CD8-positive, alpha-beta memory T cell (primary cell): ENCODE data around the gene MTMR12. TPM values are rescaled to one million over a fixed set of nuclear protein-coding genes. Genes with fewer than 3 reads are reported as not detected.
A peak's percentile ranks its signal among the peaks of the same experiment; 100 is the strongest.

Experiments used
- CTCF ChIA-PET: fragments of 350-600 bp; sonication (Branson Sonifier 250); formaldehyde crosslinking; loops from one replicate; lab custom pipeline; 2021; ENCODE audit warnings: antibody characterized with exemption; lab: Charles Lee
- POLR2A ChIA-PET: fragments of 350-600 bp; sonication (Branson Sonifier 250); formaldehyde crosslinking; loops from one replicate; lab custom pipeline; 2021; ENCODE audit warnings: antibody characterized with exemption; lab: Charles Lee
- DNase-seq, 5 donors: peaks; one replicate each; pipeline versions ENCODE4 v3.0.0 to v3.0.0-alpha.2; 2020 to 2022; ENCODE audit warnings: mixed read lengths in 1 of 5
- H3K27ac ChIP-seq: one replicate; pipeline ENCODE4 v1.7.0; 2013; ENCODE audit warnings: low read depth, mild to moderate bottlenecking, low read length, moderate library complexity
- H3K27me3 ChIP-seq: 2 replicates; pipeline ENCODE4 v1.7.0; 2013; ENCODE audit warnings: low read length, mild to moderate bottlenecking; ENCODE audit not compliant: insufficient read depth, poor library complexity, severe bottlenecking
- H3K36me3 ChIP-seq: 2 replicates; pipeline ENCODE4 v1.7.0; 2013; ENCODE audit warnings: mild to moderate bottlenecking, low read length, moderate library complexity; ENCODE audit not compliant: insufficient read depth
- H3K4me1 ChIP-seq: 2 replicates; pipeline ENCODE4 v1.7.0; 2013; ENCODE audit warnings: mild to moderate bottlenecking, low read length, moderate library complexity; ENCODE audit not compliant: insufficient read depth
- H3K4me3 ChIP-seq: 2 replicates; pipeline ENCODE4 v1.7.0; 2013; ENCODE audit warnings: mild to moderate bottlenecking, low read length
- H3K9me3 ChIP-seq: 2 replicates; pipeline ENCODE4 v1.7.0; 2013; ENCODE audit warnings: mild to moderate bottlenecking, low read length
- H3K27ac Mint-ChIP-seq, 8 donors: one replicate each; pipeline ENCODE4 v1.8.0; 2020 to 2021; ENCODE audit warnings: mixed read lengths in 8 of 8, mild to moderate bottlenecking in 6 of 8, inconsistent platforms in 3 of 8, moderate library complexity in 3 of 8
- H3K27me3 Mint-ChIP-seq, 2 donors: one replicate each; pipeline ENCODE4 v1.8.0; 2020 to 2021; ENCODE audit warnings: mixed read lengths in 2 of 2, mild to moderate bottlenecking in 1 of 2, moderate library complexity in 1 of 2
- H3K36me3 Mint-ChIP-seq, 3 donors: one replicate each; pipeline ENCODE4 v1.8.0; 2020 to 2021; ENCODE audit warnings: mixed read lengths in 3 of 3, inconsistent platforms in 1 of 3, mild to moderate bottlenecking in 1 of 3
- H3K4me1 Mint-ChIP-seq, 3 donors: one replicate each; pipeline ENCODE4 v1.8.0; 2020 to 2021; ENCODE audit warnings: mixed read lengths in 3 of 3, inconsistent platforms in 1 of 3, mild to moderate bottlenecking in 1 of 3
- H3K4me3 Mint-ChIP-seq, 7 donors: one replicate each; pipeline ENCODE4 v1.8.0; 2020 to 2021; ENCODE audit warnings: mixed read lengths in 7 of 7, mild to moderate bottlenecking in 6 of 7, moderate library complexity in 4 of 7, inconsistent platforms in 2 of 7
- H3K9me3 Mint-ChIP-seq, 5 donors: one replicate each; pipeline ENCODE4 v1.8.0; 2020 to 2022; ENCODE audit warnings: mixed read lengths in 5 of 5, mild to moderate bottlenecking in 3 of 5, moderate library complexity in 2 of 5, inconsistent platforms in 1 of 5
- polyA plus RNA-seq: library from polyadenylated mRNA; unstranded; fragments of 300-500 nt; fragmentation: Illumina TruSeq; gene quantifications from one replicate; pipeline ENCODE4 v1.2.3, GENCODE V29; 2021
- total RNA-seq, 2 experiments: library from RNA; stranded (reverse); gene quantifications; one replicate each; pipeline ENCODE4 v1.2.3, GENCODE V29; 2021

Gene MTMR12
- total and polyA plus RNA-seq, 3 experiments from 2014 or later = 20.4 to 27.4 (median 25.4) TPM

GRCh38 chr5:32251871-32252458 is 60.8 kb downstream of the MTMR12 start:
- Histone ChIP-seq H3K9me3 (no peaks in the 10 kb centered on the region), H3K27ac (no peak overlapping the region), H3K36me3 (peaks cover 67% of the 10 kb centered on the region), H3K4me3 (no peak overlapping the region), H3K27me3 (no peaks in the 10 kb centered on the region), H3K4me1 (no peaks in the 10 kb centered on the region)
- ChIA-PET POLR2A (no interaction called here), CTCF (no interaction called here)
- DNase-seq = no peak
- Mint-ChIP-seq H3K27ac (peak overlapping the region in 1 of 8 donors; percentile 8), H3K9me3 (no peaks in the 10 kb centered on the region), H3K36me3 (peaks cover 24 to 90% (median 40%) of the 10 kb centered on the region in 3 donors), H3K4me3 (no peak overlapping the region), H3K4me1 (no peaks in the 10 kb centered on the region), H3K27me3 (no peaks in the 10 kb centered on the region)

GRCh38 chr5:32249668-32250067 is 63.1 kb downstream of the MTMR12 start:
- peak overlapping the region in 7 of 8 donors; percentile 4 to 83 (median 34) for H3K27ac Mint-ChIP-seq
- POLR2A ChIA-PET = no interaction called here

GRCh38 chr5:32245742-32246141 is 67.0 kb downstream of the MTMR12 start:
- peaks cover 59% of the 10 kb centered on the region for H3K36me3 ChIP-seq
- POLR2A ChIA-PET = no interaction called here
- no peak overlapping the region for H3K4me3 Mint-ChIP-seq

More at GRCh38 chr5:32249668-32250067, 63.1 kb downstream of the MTMR12 start:
- CTCF ChIA-PET = interaction anchor here (1.0 to 1.6 kb wide), 2 partner anchors 17 to 84 kb away, joined by 3 to 4 read pairs; no protein-coding TSS in a partner anchor
- no peaks in the 10 kb centered on the region for H3K4me1 Mint-ChIP-seq
- no peak for DNase-seq
- Histone ChIP-seq H3K4me1 (no peaks in the 10 kb centered on the region), H3K9me3 (no peaks in the 10 kb centered on the region), H3K27ac (no peak overlapping the region), H3K36me3 (peaks cover 59% of the 10 kb centered on the region), H3K27me3 (no peaks in the 10 kb centered on the region), H3K4me3 (no peak overlapping the region)
- no peaks in the 10 kb centered on the region for H3K27me3 Mint-ChIP-seq
- H3K9me3 Mint-ChIP-seq = no peaks in the 10 kb centered on the region
- H3K36me3 Mint-ChIP-seq = peaks cover 29 to 89% (median 39%) of the 10 kb centered on the region in 3 donors
- H3K4me3 Mint-ChIP-seq = no peak overlapping the region

GRCh38 chr5:32244017-32244416 is 68.7 kb downstream of the MTMR12 start:
- H3K4me3 Mint-ChIP-seq = no peak overlapping the region
- DNase-seq = no peak
- peaks cover 23 to 87% (median 37%) of the 10 kb centered on the region in 3 donors for H3K36me3 Mint-ChIP-seq
- Histone ChIP-seq H3K4me3 (no peak overlapping the region), H3K36me3 (peaks cover 49% of the 10 kb centered on the region), H3K9me3 (no peaks in the 10 kb centered on the region), H3K27me3 (no peaks in the 10 kb centered on the region), H3K27ac (no peak overlapping the region), H3K4me1 (no peaks in the 10 kb centered on the region)
- H3K27ac Mint-ChIP-seq = peak overlapping the region in 5 of 8 donors; percentile 33 to 63 (median 51)
- H3K4me1 Mint-ChIP-seq = peaks cover 29 to 39% (median 35%) of the 10 kb centered on the region in 3 donors
- ChIA-PET CTCF (interaction anchor here (2.2 kb wide), 1 partner anchor 85 kb away, joined by 5 read pairs; no protein-coding TSS in a partner anchor), POLR2A (no interaction called here)
- no peaks in the 10 kb centered on the region for H3K27me3 Mint-ChIP-seq
- no peaks in the 10 kb centered on the region for H3K9me3 Mint-ChIP-seq

More at GRCh38 chr5:32245742-32246141, 67.0 kb downstream of the MTMR12 start:
- Mint-ChIP-seq H3K4me1 (peaks cover 26 to 33% (median 31%) of the 10 kb centered on the region in 3 donors), H3K36me3 (peaks cover 23 to 91% (median 44%) of the 10 kb centered on the region in 3 donors), H3K27me3 (no peaks in the 10 kb centered on the region), H3K9me3 (no peaks in the 10 kb centered on the region), H3K27ac (peak overlapping the region in 1 of 8 donors; percentile 47)
- Histone ChIP-seq H3K27me3 (no peaks in the 10 kb centered on the region), H3K4me1 (no peaks in the 10 kb centered on the region), H3K27ac (no peak overlapping the region), H3K4me3 (no peak overlapping the region), H3K9me3 (no peaks in the 10 kb centered on the region)
- DNase-seq = no peak
- CTCF ChIA-PET = interaction anchor here (1.2 to 2.2 kb wide), 2 partner anchors 13 to 83 kb away, joined by 3 to 5 read pairs; no protein-coding TSS in a partner anchor

GRCh38 chr5:32241034-32241783 is 71.5 kb downstream of the MTMR12 start:
- Mint-ChIP-seq H3K4me3 (peak overlapping the region; percentile 19 to 57 (median 37)), H3K36me3 (peaks cover under 1 to 75% (median 23%) of the 10 kb centered on the region in 3 donors), H3K4me1 (peaks cover 29 to 39% (median 35%) of the 10 kb centered on the region in 3 donors), H3K9me3 (no peaks in the 10 kb centered on the region), H3K27ac (peak overlapping the region; percentile 49 to 92 (median 86)), H3K27me3 (no peaks in the 10 kb centered on the region)
- Histone ChIP-seq H3K27me3 (no peaks in the 10 kb centered on the region), H3K4me3 (no peak overlapping the region), H3K4me1 (no peaks in the 10 kb centered on the region), H3K27ac (peak overlapping the region; percentile 66), H3K9me3 (no peaks in the 10 kb centered on the region), H3K36me3 (peaks cover 25% of the 10 kb centered on the region)
- POLR2A ChIA-PET = no interaction called here
- DNase-seq = peak in 1 of 5 donors; percentile 41
- CTCF ChIA-PET = interaction anchor here (2.5 kb wide), 1 partner anchor 9 kb away, joined by 15 read pairs; no protein-coding TSS in a partner anchor

- no peak overlapping the region for H3K27ac ChIP-seq
- ChIA-PET POLR2A (no interaction called here), CTCF (no interaction called here)
- Mint-ChIP-seq H3K4me1 (peaks cover 29 to 39% (median 35%) of the 10 kb centered on the region in 3 donors), H3K27me3 (no peaks in the 10 kb centered on the region), H3K9me3 (no peaks in the 10 kb centered on the region), H3K4me3 (no peak overlapping the region), H3K36me3 (peaks cover 0 to 80% (median 22%) of the 10 kb centered on the region in 3 donors), H3K27ac (peak overlapping the region in 5 of 8 donors; percentile 21 to 78 (median 45))
- no peak overlapping the region for H3K4me3 ChIP-seq
- no peak for DNase-seq
- H3K9me3 ChIP-seq = no peaks in the 10 kb centered on the region
- H3K36me3 ChIP-seq = peaks cover 34% of the 10 kb centered on the region
- H3K27me3 ChIP-seq = no peaks in the 10 kb centered on the region
- H3K4me1 ChIP-seq = no peaks in the 10 kb centered on the region
Observed at GRCh38 chr5:32239385-32239784, 73.4 kb downstream of the MTMR12 start.

- no peaks in the 10 kb centered on the region for H3K9me3 Mint-ChIP-seq
- no peak overlapping the region for H3K4me3 Mint-ChIP-seq
- Histone ChIP-seq H3K36me3 (peaks cover 21% of the 10 kb centered on the region), H3K27ac (no peak overlapping the region), H3K27me3 (no peaks in the 10 kb centered on the region), H3K9me3 (no peaks in the 10 kb centered on the region), H3K4me1 (no peaks in the 10 kb centered on the region), H3K4me3 (no peak overlapping the region)
- ChIA-PET CTCF (interaction anchor here (1.2 to 7.4 kb wide), 4 partner anchors 8 to 96 kb away, joined by 3 to 144 read pairs (median 14); no protein-coding TSS in a partner anchor), POLR2A (no interaction called here)
- peaks cover 5 to 8% (median 6%) of the 10 kb centered on the region in 3 donors for H3K4me1 Mint-ChIP-seq
- peak overlapping the region in 2 of 8 donors; percentile 43 to 58 for H3K27ac Mint-ChIP-seq
- peaks cover 6 to 75% (median 25%) of the 10 kb centered on the region in 3 donors for H3K36me3 Mint-ChIP-seq
- DNase-seq = no peak
- no peaks in the 10 kb centered on the region for H3K27me3 Mint-ChIP-seq
Observed at GRCh38 chr5:32233696-32234447, 78.9 kb downstream of the MTMR12 start.
